H1 (cell line): ENCODE measurements around the gene MAPK8IP3. TPM values are rescaled to one million over a fixed set of nuclear protein-coding genes. Genes with fewer than 3 reads are reported as not detected.

Source experiments
- CTCF ChIA-PET: fragments of 300-600 bp; sonication (Branson Sonifier 250); formaldehyde crosslinking; loops from one replicate; lab custom pipeline; 2021; ENCODE audit not compliant: partially characterized antibody; lab: Charles Lee
- POLR2A ChIA-PET: fragments of 300-600 bp; sonication (Branson Sonifier 250); formaldehyde crosslinking; loops from one replicate; lab custom pipeline; 2021; ENCODE audit warnings: inconsistent platforms; ENCODE audit not compliant: partially characterized antibody; lab: Charles Lee
- DNase-seq, 2 experiments: peaks; one replicate each; pipeline versions ENCODE4 v3.0.0 to v3.0.0-alpha.2; 2010 to 2022; ENCODE audit warnings: low spot score in 2 of 2, low read depth in 1 of 2, mixed read lengths in 1 of 2
- FAIRE-seq: peaks from 2 replicates; lab custom pipeline; 2011; peaks lifted over from hg19 to GRCh38; lab: Jason Lieb, UNC
- H2AFZ ChIP-seq: 2 replicates; pipeline ENCODE4 v1.8.1; 2012; ENCODE audit warnings: low read length, inconsistent platforms
- H2AK5ac ChIP-seq: 2 replicates; pipeline ENCODE4 v1.6.1; 2013; ENCODE audit warnings: low read depth, low read length
- H2BK120ac ChIP-seq: replicated peaks from 2 replicates; pipeline ENCODE3; 2013; ENCODE audit warnings: low read depth, low read length, inconsistent platforms
- H2BK12ac ChIP-seq: 2 replicates; pipeline ENCODE4 v1.6.1; 2013; ENCODE audit warnings: low read depth, low read length
- H2BK15ac ChIP-seq: 2 replicates; pipeline ENCODE4 v1.6.1; 2013; ENCODE audit warnings: low read length
- H2BK20ac ChIP-seq: 2 replicates; pipeline ENCODE4 v1.6.1; 2013; ENCODE audit warnings: low read length
- H2BK5ac ChIP-seq: 2 replicates; pipeline ENCODE4 v1.6.1; 2013; ENCODE audit warnings: low read depth, low read length
- H3K14ac ChIP-seq: 2 replicates; pipeline ENCODE4 v1.6.1; 2013; ENCODE audit warnings: inconsistent platforms; ENCODE audit not compliant: insufficient read length
- H3K18ac ChIP-seq: 2 replicates; pipeline ENCODE4 v1.6.1; 2013; ENCODE audit warnings: low read length; ENCODE audit errors: extremely low read depth
- H3K23ac ChIP-seq: 2 replicates; pipeline ENCODE4 v1.6.1; 2013; ENCODE audit warnings: inconsistent platforms; ENCODE audit not compliant: insufficient read length
- H3K23me2 ChIP-seq: 2 replicates; pipeline ENCODE4 v1.6.1; 2013; ENCODE audit warnings: low read depth, low read length
- H3K27ac ChIP-seq: 2 replicates; pipeline ENCODE4 v1.6.1; 2011; ENCODE audit warnings: low read depth, low read length, inconsistent platforms
- H3K27me3 ChIP-seq, 4 experiments: replicated peaks in 1 of 4; 1 replicate in 1 of 4; 2 replicates in 3 of 4; pipeline versions ENCODE4 v1.6.1 to v1.8.1; 2011 to 2013; ENCODE audit warnings: low read length in 3 of 4, mild to moderate bottlenecking in 3 of 4, inconsistent platforms in 2 of 4, mixed read lengths in 2 of 4, moderate library complexity in 1 of 4; ENCODE audit not compliant: control insufficient read depth in 3 of 4, insufficient read depth in 3 of 4; ENCODE audit errors: extremely low read depth in 1 of 4
- H3K36me3 ChIP-seq, 4 experiments: 2 replicates each; pipeline versions ENCODE4 v1.6.1 to v1.8.1; 2011 to 2013; ENCODE audit warnings: mild to moderate bottlenecking in 4 of 4, low read length in 3 of 4, moderate library complexity in 2 of 4, control low read depth in 1 of 4, inconsistent platforms in 1 of 4; ENCODE audit not compliant: insufficient read depth in 4 of 4, control insufficient read depth in 2 of 4
- H3K4ac ChIP-seq: replicated peaks from 2 replicates; pipeline ENCODE3; 2013; ENCODE audit warnings: low read length, low read depth, mixed read lengths, inconsistent platforms; ENCODE audit not compliant: insufficient read length
- H3K4me1 ChIP-seq, 4 experiments: replicated peaks in 1 of 4; 1 replicate in 1 of 4; 2 replicates in 3 of 4; pipeline versions ENCODE4 v1.6.1 to v1.8.1; 2011 to 2013; ENCODE audit warnings: low read length in 3 of 4, inconsistent platforms in 2 of 4, mixed read lengths in 1 of 4; ENCODE audit not compliant: insufficient read depth in 4 of 4, control insufficient read depth in 3 of 4
- H3K4me2 ChIP-seq, 2 experiments: 2 replicates each; pipeline versions ENCODE4 v1.6.1 to v1.8.1; 2011 to 2013; ENCODE audit warnings: low read depth in 2 of 2, low read length in 2 of 2, control low read depth in 1 of 2, inconsistent platforms in 1 of 2, mild to moderate bottlenecking in 1 of 2; ENCODE audit not compliant: insufficient read depth in 1 of 2
- H3K4me3 ChIP-seq, 4 experiments: fragments of 200-600, 300-600 bp in 1 of 4; sonication (generic), shearing (Covaris generic), sonication (Bioruptor Twin) in 1 of 4; 2 replicates each; pipeline versions ENCODE4 v1.5.1 to v1.8.1; 2011 to 2016; ENCODE audit warnings: low read length in 4 of 4, low read depth in 3 of 4, control low read depth in 2 of 4, inconsistent platforms in 2 of 4, mild to moderate bottlenecking in 2 of 4, mixed read lengths in 1 of 4, moderate library complexity in 1 of 4; ENCODE audit not compliant: insufficient read depth in 2 of 4; ENCODE audit errors: extremely low read depth in 1 of 4
- H3K56ac ChIP-seq: replicated peaks from 2 replicates; pipeline ENCODE3; 2013; ENCODE audit warnings: low read depth, mild to moderate bottlenecking, mixed read lengths, low read length, inconsistent platforms; ENCODE audit not compliant: insufficient read length
- H3K79me1 ChIP-seq: 2 replicates; pipeline ENCODE4 v1.6.1; 2013; ENCODE audit warnings: low read depth, low read length, control low read depth
- H3K79me2 ChIP-seq, 2 experiments: 2 replicates each; pipeline versions ENCODE4 v1.6.1 to v1.8.1; 2012 to 2013; ENCODE audit warnings: low read length in 2 of 2, mild to moderate bottlenecking in 2 of 2, inconsistent platforms in 1 of 2; ENCODE audit not compliant: insufficient read depth in 2 of 2, control insufficient read depth in 1 of 2
- H3K9ac ChIP-seq, 4 experiments: replicated peaks in 1 of 4; 1 replicate in 1 of 4; 2 replicates in 3 of 4; pipeline versions ENCODE4 v1.6.1 to v1.8.1; 2011 to 2013; ENCODE audit warnings: low read depth in 3 of 4, low read length in 3 of 4, control low read depth in 2 of 4, mild to moderate bottlenecking in 2 of 4, moderate library complexity in 2 of 4, inconsistent platforms in 1 of 4; ENCODE audit errors: extremely low read depth in 1 of 4
- H3K9me3 ChIP-seq, 2 experiments: 2 replicates each; pipeline versions ENCODE4 v1.6.1 to v1.8.1; 2012 to 2013; ENCODE audit warnings: mild to moderate bottlenecking in 2 of 2, moderate library complexity in 2 of 2, control low read depth in 1 of 2, inconsistent platforms in 1 of 2, low read depth in 1 of 2, low read length in 1 of 2, mixed read lengths in 1 of 2; ENCODE audit not compliant: insufficient read depth in 2 of 2
- H4K20me1 ChIP-seq, 2 experiments: replicated peaks in 1 of 2; 2 replicates each; pipeline versions ENCODE3 to v1.8.1; 2011 to 2013; ENCODE audit warnings: inconsistent platforms in 2 of 2, low read length in 2 of 2, mild to moderate bottlenecking in 1 of 2; ENCODE audit not compliant: insufficient read depth in 2 of 2, control insufficient read depth in 1 of 2
- H4K5ac ChIP-seq: 2 replicates; pipeline ENCODE4 v1.6.1; 2013; ENCODE audit warnings: low read length, low read depth, mixed read lengths, inconsistent platforms; ENCODE audit not compliant: insufficient read length
- H4K8ac ChIP-seq: 2 replicates; pipeline ENCODE4 v1.8.0; 2013; ENCODE audit warnings: mild to moderate bottlenecking, moderate library complexity, low read length, inconsistent platforms; ENCODE audit not compliant: insufficient read depth; ENCODE audit errors: extremely low read depth
- H4K91ac ChIP-seq: replicated peaks from 2 replicates; pipeline ENCODE3; 2013; ENCODE audit warnings: low read length, mixed read lengths, inconsistent platforms; ENCODE audit not compliant: insufficient read length
- BRCA1 ChIP-seq: IDR thresholded peaks from 2 replicates; pipeline ENCODE4 v1.6.1; 2012; ENCODE audit warnings: low read depth, low read length, improper control_type of control experiment
- CHD1 ChIP-seq: IDR thresholded peaks from 2 replicates; pipeline ENCODE4 v1.6.1; 2012; ENCODE audit warnings: low read depth, low read length, improper control_type of control experiment
- CHD2 ChIP-seq: IDR thresholded peaks from 2 replicates; pipeline ENCODE4 v1.6.1; 2012; ENCODE audit warnings: low read length, improper control_type of control experiment
- HDAC2 ChIP-seq, 2 experiments: fragments of 300-600 bp in 1 of 2; sonication (generic) in 1 of 2; IDR thresholded peaks; 2 replicates each; pipeline ENCODE4 v1.6.1; 2011 to 2012; ENCODE audit warnings: low read depth in 2 of 2, low read length in 2 of 2, mild to moderate bottlenecking in 2 of 2, moderate library complexity in 2 of 2, borderline replicate concordance in 1 of 2, inconsistent platforms in 1 of 2
- JUN ChIP-seq: IDR thresholded peaks from 2 replicates; pipeline ENCODE4 v1.6.1; 2011; ENCODE audit warnings: low read depth, mild to moderate bottlenecking, improper control_type of control experiment, low read length
- KDM4A ChIP-seq: IDR thresholded peaks from one replicate; pipeline ENCODE4 v1.7.1; 2012; ENCODE audit warnings: low read depth, mild to moderate bottlenecking, moderate library complexity, low read length, inconsistent platforms; ENCODE audit not compliant: severe bottlenecking
- SIN3A ChIP-seq, 2 experiments: IDR thresholded peaks in 1 of 2; conservative IDR thresholded peaks in 1 of 2; 2 replicates each; pipeline ENCODE4 v1.6.1; 2011 to 2012; ENCODE audit warnings: low read length in 2 of 2, improper control_type of control experiment in 1 of 2, low read depth in 1 of 2, mild to moderate bottlenecking in 1 of 2
- TAF1 ChIP-seq: IDR thresholded peaks from 2 replicates; pipeline ENCODE4 v1.6.1; 2011; ENCODE audit warnings: mild to moderate bottlenecking, low read depth, low read length
- TEAD4 ChIP-seq: IDR thresholded peaks from 2 replicates; pipeline ENCODE4 v1.6.1; 2012; ENCODE audit warnings: low read depth, low read length, inconsistent platforms, mixed read lengths
- WGBS, 2 experiments: shearing (Covaris generic) in 1 of 2; methylation state at CpG; one replicate each; pipeline versions ENCODE4 v1.1.6 to v1.1.7; 2013 to 2015; ENCODE audit warnings: low lambda C conversion rate in 2 of 2, mixed read lengths in 2 of 2, inconsistent platforms in 1 of 2, low coverage in 1 of 2, missing lambda C conversion rate in 1 of 2; ENCODE audit not compliant: insufficient replicate concordance in 2 of 2, insufficient coverage in 1 of 2, insufficient read length in 1 of 2; ENCODE audit errors: extremely low coverage in 1 of 2, missing lambda C conversion rate in 1 of 2; 5-methylcytosine and 5-hydroxymethylcytosine counted together
- polyA plus RNA-seq, 7 experiments: library from polyadenylated mRNA; depleted of rRNA in 3 of 7; stranded (reverse) in 5 of 7; unstranded in 2 of 7; fragments of >200 nt in 5 of 7; fragments of 200-250 nt in 2 of 7; gene quantifications; 1 replicate in 5 of 7; 2 replicates in 1 of 7; 4 replicates in 1 of 7; pipeline versions ENCODE4 v1.2.1 to v1.2.3, GENCODE V29; 2011 to 2013; ENCODE audit warnings: missing spikeins in 2 of 7, mixed read lengths in 2 of 7
- total RNA-seq: library from RNA; stranded (reverse); fragmentation: NEBNext Ultra II Directional; extraction: Animal tissue kit (Norgen Biotek cat#: 25700); gene quantifications from 2 replicates; pipeline ENCODE4 v1.2.1, GENCODE V29; 2021
- TF ChIP-seq, protein P1 (sequence below): IDR thresholded peaks from 2 replicates; pipeline ENCODE4 v1.6.1; 2012; ENCODE audit warnings: low read length, inconsistent platforms

The MAPK8IP3 gene
- total and polyA plus RNA-seq, 2 of the 8 experiments (the other 6 are each of a cell fraction or from before 2014, with no cell fraction given): 16.9 to 43.4 TPM

DNA sequence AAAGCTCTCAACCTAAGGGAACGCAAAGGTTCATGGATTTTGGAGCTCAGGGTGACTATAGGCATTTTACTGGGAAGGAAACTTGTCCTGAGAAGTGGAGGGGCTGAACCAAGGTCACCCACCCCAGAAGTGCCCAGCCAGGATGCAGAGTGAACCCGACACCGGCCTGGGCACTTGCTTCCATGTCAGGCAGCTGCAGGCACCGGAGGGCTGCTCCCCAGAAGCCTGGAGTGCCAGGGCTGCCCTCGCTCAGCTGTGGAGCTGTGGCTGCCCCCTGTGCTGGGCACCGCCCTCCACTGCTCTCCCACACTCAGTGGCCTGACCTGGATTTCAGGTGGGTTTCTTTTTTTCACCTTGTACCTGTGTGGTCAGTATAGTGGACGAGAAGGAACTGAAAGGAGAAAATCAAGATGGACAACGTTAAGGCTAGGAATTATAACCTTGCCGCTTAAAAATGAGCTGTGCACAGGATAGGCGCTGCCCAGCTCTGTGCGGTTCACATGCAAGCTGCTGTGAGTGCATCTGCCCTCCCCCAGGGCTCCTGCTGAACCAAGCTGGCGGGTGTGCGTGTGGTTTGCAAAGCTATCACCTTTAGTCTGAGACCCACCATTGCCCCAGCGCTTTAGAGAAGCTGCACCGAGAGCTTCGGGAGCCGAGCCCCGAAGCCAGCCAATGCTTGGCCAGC, 2.2 kb downstream of the MAPK8IP3 start:
- no peak overlapping the region for H4K8ac ChIP-seq
- no peak overlapping the region for H2BK20ac ChIP-seq
- no peaks in the 10 kb centered on the region; a peak in 1 of 8 replicates for H3K36me3 ChIP-seq
- no peak overlapping the region for H3K4ac ChIP-seq
- H3K56ac ChIP-seq: no peak overlapping the region
- no peak overlapping the region for H3K23ac ChIP-seq
- no peak overlapping the region for H4K5ac ChIP-seq
- H3K4me3 ChIP-seq: no peak overlapping the region
- CTCF ChIA-PET: interaction anchor here (0.6 to 2.4 kb wide), 6 partner anchors 8 to 86 kb away, joined by 3 to 8 read pairs (median 4); no protein-coding TSS in a partner anchor
- peaks cover 11% of the 10 kb centered on the region for H3K23me2 ChIP-seq
- peaks cover 2 to 20% (median 6%) of the 10 kb centered on the region in 4 experiments for H3K4me1 ChIP-seq
- no peak overlapping the region for H3K27ac ChIP-seq
- H2BK12ac ChIP-seq: no peak overlapping the region
- H3K14ac ChIP-seq: no peak overlapping the region
- peaks cover 14% of the 10 kb centered on the region for H3K79me1 ChIP-seq
- H3K18ac ChIP-seq: no peak overlapping the region
- H3K79me2 ChIP-seq: peaks cover 3 to 50% of the 10 kb centered on the region in 2 experiments
- H3K9ac ChIP-seq: no peak overlapping the region
- peak overlapping the region in 1 of 2 experiments; percentile 68; a peak in 1 of 4 replicates for H3K4me2 ChIP-seq
- no peaks in the 10 kb centered on the region for H3K9me3 ChIP-seq
- POLR2A ChIA-PET: interaction anchor here (1.1 to 3.9 kb wide), 6 partner anchors 10 to 198 kb away, joined by 3 to 35 read pairs (median 4); partner anchors contain the start of genes EME2, MRPS34 and NME3
- no peak for FAIRE-seq
- H2AFZ ChIP-seq: no peak overlapping the region
- 92% methylated on average over 18 of the region's 18 CpGs; no CpG with 5 or more reads in 1 of the 2 experiments for WGBS, 2 experiments
- H4K91ac ChIP-seq: no peak overlapping the region
- no peak for DNase-seq
- H2BK120ac ChIP-seq: no peak overlapping the region
- no peak overlapping the region for H2BK15ac ChIP-seq
- H4K20me1 ChIP-seq: peaks cover 17 to 25% of the 10 kb centered on the region in 2 experiments
- no peak overlapping the region for H2AK5ac ChIP-seq
- H2BK5ac ChIP-seq: no peak overlapping the region
- no peaks in the 10 kb centered on the region for H3K27me3 ChIP-seq
- TF ChIP-seq TEAD4 (no peak), HDAC2 (IDR thresholded peaks at IDR 0.05; ENCODE audit: borderline replicate concordance in 1 of 2, low read depth in 2 of 2, low read length in 2 of 2) (no peak), JUN (no peak), CHD1 (no peak), KDM4A (no peak), TAF1 (no peak), BRCA1 (no peak), SIN3A (conservative IDR thresholded peaks at IDR 0.05 in 1 of 2, IDR thresholded peaks at IDR 0.05 in 1 of 2; ENCODE audit: low read depth in 1 of 2, low read length in 2 of 2) (no peak), CHD2 (no peak)
- TF ChIP-seq, protein P1, sequence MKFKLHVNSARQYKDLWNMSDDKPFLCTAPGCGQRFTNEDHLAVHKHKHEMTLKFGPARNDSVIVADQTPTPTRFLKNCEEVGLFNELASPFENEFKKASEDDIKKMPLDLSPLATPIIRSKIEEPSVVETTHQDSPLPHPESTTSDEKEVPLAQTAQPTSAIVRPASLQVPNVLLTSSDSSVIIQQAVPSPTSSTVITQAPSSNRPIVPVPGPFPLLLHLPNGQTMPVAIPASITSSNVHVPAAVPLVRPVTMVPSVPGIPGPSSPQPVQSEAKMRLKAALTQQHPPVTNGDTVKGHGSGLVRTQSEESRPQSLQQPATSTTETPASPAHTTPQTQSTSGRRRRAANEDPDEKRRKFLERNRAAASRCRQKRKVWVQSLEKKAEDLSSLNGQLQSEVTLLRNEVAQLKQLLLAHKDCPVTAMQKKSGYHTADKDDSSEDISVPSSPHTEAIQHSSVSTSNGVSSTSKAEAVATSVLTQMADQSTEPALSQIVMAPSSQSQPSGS: no peak
